H1 (cell line): ENCODE measurements around the gene FSTL4. TPM values are rescaled to one million over a fixed set of nuclear protein-coding genes. Genes with fewer than 3 reads are reported as not detected.

Experiments
- BCL11A ChIP-seq, 2 experiments: IDR thresholded peaks; one replicate each; pipeline ENCODE4 v1.6.1; 2011; ENCODE audit warnings: low read depth in 2 of 2, low read length in 2 of 2, mild to moderate bottlenecking in 2 of 2
- CHD2 ChIP-seq: IDR thresholded peaks from 2 replicates; pipeline ENCODE4 v1.6.1; 2012; ENCODE audit warnings: low read length, improper control_type of control experiment
- GABPA ChIP-seq: IDR thresholded peaks from 2 replicates; pipeline ENCODE4 v1.6.1; 2011; ENCODE audit warnings: mild to moderate bottlenecking, low read length, moderate library complexity, borderline replicate concordance; ENCODE audit not compliant: insufficient read depth
- HDAC2 ChIP-seq, 2 experiments: fragments of 300-600 bp in 1 of 2; sonication (generic) in 1 of 2; IDR thresholded peaks; 2 replicates each; pipeline ENCODE4 v1.6.1; 2011 to 2012; ENCODE audit warnings: low read depth in 2 of 2, low read length in 2 of 2, mild to moderate bottlenecking in 2 of 2, moderate library complexity in 2 of 2, borderline replicate concordance in 1 of 2, inconsistent platforms in 1 of 2
- POLR2AphosphoS5 ChIP-seq: IDR thresholded peaks from 2 replicates; pipeline ENCODE4 v1.6.1; 2011; ENCODE audit warnings: low read depth, low read length
- RAD21 ChIP-seq, 2 experiments: IDR thresholded peaks in 1 of 2; conservative IDR thresholded peaks in 1 of 2; 2 replicates each; pipeline ENCODE4 v1.6.1; 2011; ENCODE audit warnings: low read depth in 2 of 2, low read length in 2 of 2, improper control_type of control experiment in 1 of 2, inconsistent platforms in 1 of 2, mild to moderate bottlenecking in 1 of 2, moderate library complexity in 1 of 2
- SAP30 ChIP-seq: fragments of 300-600 bp; sonication (generic); IDR thresholded peaks from 2 replicates; pipeline ENCODE4 v1.7.1; 2012; ENCODE audit warnings: low read length, moderate library complexity, mild to moderate bottlenecking, inconsistent platforms; ENCODE audit not compliant: insufficient read depth, insufficient replicate concordance
- SP2 ChIP-seq: IDR thresholded peaks from 2 replicates; pipeline ENCODE4 v1.6.1; 2012; ENCODE audit warnings: mild to moderate bottlenecking, low read length, inconsistent platforms
- TEAD4 ChIP-seq: IDR thresholded peaks from 2 replicates; pipeline ENCODE4 v1.6.1; 2012; ENCODE audit warnings: low read depth, low read length, inconsistent platforms, mixed read lengths
- polyA plus RNA-seq, 7 experiments: library from polyadenylated mRNA; depleted of rRNA in 3 of 7; stranded (reverse) in 5 of 7; unstranded in 2 of 7; fragments of >200 nt in 5 of 7; fragments of 200-250 nt in 2 of 7; gene quantifications; 1 replicate in 5 of 7; 2 replicates in 1 of 7; 4 replicates in 1 of 7; pipeline versions ENCODE4 v1.2.1 to v1.2.3, GENCODE V29; 2011 to 2013; ENCODE audit warnings: missing spikeins in 2 of 7, mixed read lengths in 2 of 7
- total RNA-seq: library from RNA; stranded (reverse); fragmentation: NEBNext Ultra II Directional; extraction: Animal tissue kit (Norgen Biotek cat#: 25700); gene quantifications from 2 replicates; pipeline ENCODE4 v1.2.1, GENCODE V29; 2021

FSTL4 gene
- total and polyA plus RNA-seq, 2 of the 8 experiments (the other 6 are each of a cell fraction or from before 2014, with no cell fraction given) = 3.1 to 4.1 TPM

- no peak for TF ChIP-seq RAD21 (IDR thresholded peaks at IDR 0.05 in 1 of 2, conservative IDR thresholded peaks at IDR 0.05 in 1 of 2; ENCODE audit: low read depth in 2 of 2, low read length in 2 of 2)
- no peak for TF ChIP-seq HDAC2 (IDR thresholded peaks at IDR 0.05; ENCODE audit: borderline replicate concordance in 1 of 2, low read depth in 2 of 2, low read length in 2 of 2)
- TF ChIP-seq CHD2 = no peak
- no peak for TF ChIP-seq SAP30
- no peak for TF ChIP-seq POLR2AphosphoS5
- no peak for TF ChIP-seq GABPA
- TF ChIP-seq SP2 = no peak
- no peak for TF ChIP-seq TEAD4
- TF ChIP-seq BCL11A (IDR thresholded peaks at IDR 0.05; ENCODE audit: low read depth in 2 of 2, low read length in 2 of 2) = no peak
- TF ChIP-seq, all 59 proteins: peak for 0
Measured at GRCh38 chr5:133428072-133428660, 184.2 kb downstream of the FSTL4 start (continued).
